Measurements from ENCODE around the gene CD8B2. TPM values are rescaled to one million over a fixed set of nuclear protein-coding genes. Genes with fewer than 3 reads are reported as not detected.

CD8B2 gene
- total and polyA plus RNA-seq, 7 donors = 0.01 TPM; not detected in 6

- no peak overlapping the region for H3K27ac ChIP-seq
- no peaks in the 10 kb centered on the region for H3K4me1 ChIP-seq
- no peaks in the 10 kb centered on the region for H3K36me3 ChIP-seq (ENCODE audit: insufficient read depth in 1 of 2, low read depth in 1 of 2)
- intact Hi-C loops (cut with DNase I) = no loop called here
- TF ChIP-seq CTCF (IDR thresholded peaks at IDR 0.05) = no peak
- ATAC-seq (no peak), DNase-seq (no peak)
- 77 to 79% (median 78%) methylated on average over 5 of the region's 5 CpGs for WGBS, 3 donors
- H3K27me3 ChIP-seq (ENCODE audit: insufficient read depth in 3 of 3, low read length in 2 of 3) = no peaks in the 10 kb centered on the region
- H3K9me3 ChIP-seq = no peaks in the 10 kb centered on the region
- H3K4me3 ChIP-seq = no peak overlapping the region
These were observed 32.6 kb downstream of the CD8B2 start for GRCh38 chr2:106519767-106520166.

GRCh38 chr2:106521016-106521415 is 33.9 kb downstream of the CD8B2 start:
- Histone ChIP-seq H3K4me1 (no peaks in the 10 kb centered on the region), H3K9me3 (no peaks in the 10 kb centered on the region), H3K4me3 (no peak overlapping the region), H3K27ac (no peak overlapping the region), H3K36me3 (ENCODE audit: insufficient read depth in 1 of 2, low read depth in 1 of 2) (no peaks in the 10 kb centered on the region), H3K27me3 (ENCODE audit: insufficient read depth in 3 of 3, low read length in 2 of 3) (no peaks in the 10 kb centered on the region)
- no peak for DNase-seq
- intact Hi-C loops (cut with DNase I) = no loop called here
- TF ChIP-seq CTCF (IDR thresholded peaks at IDR 0.05) = no peak
- WGBS, 3 donors = 67 to 75% (median 71%) methylated on average over 9 of the region's 9 CpGs
- ATAC-seq = no peak

- Histone ChIP-seq H3K27ac (no peak overlapping the region), H3K4me3 (no peak overlapping the region), H3K36me3 (ENCODE audit: insufficient read depth in 1 of 2, low read depth in 1 of 2) (no peaks in the 10 kb centered on the region), H3K27me3 (ENCODE audit: insufficient read depth in 3 of 3, low read length in 2 of 3) (no peaks in the 10 kb centered on the region), H3K9me3 (no peaks in the 10 kb centered on the region), H3K4me1 (no peaks in the 10 kb centered on the region)
- DNase-seq (no peak), ATAC-seq (no peak)
- WGBS, 3 donors = 92% methylated on average over 6 of the region's 6 CpGs
- TF ChIP-seq CTCF (IDR thresholded peaks at IDR 0.05) = no peak
- intact Hi-C loops (cut with DNase I) = no loop called here
These were observed 37.0 kb downstream of the CD8B2 start for GRCh38 chr2:106523976-106524665.

GRCh38 chr2:106530866-106531265 is 43.7 kb downstream of the CD8B2 start:
- H3K36me3 ChIP-seq (ENCODE audit: insufficient read depth in 1 of 2, low read depth in 1 of 2) = no peaks in the 10 kb centered on the region
- WGBS, 3 donors = 54 to 71% (median 63%) methylated on average over 2 of the region's 2 CpGs
- no peak for TF ChIP-seq CTCF (IDR thresholded peaks at IDR 0.05)
- no peaks in the 10 kb centered on the region for H3K4me1 ChIP-seq
- H3K27ac ChIP-seq = no peak overlapping the region
- DNase-seq (no peak), ATAC-seq (no peak)
- no peaks in the 10 kb centered on the region for H3K27me3 ChIP-seq (ENCODE audit: insufficient read depth in 3 of 3, low read length in 2 of 3)
- H3K9me3 ChIP-seq = no peaks in the 10 kb centered on the region
- intact Hi-C loops (cut with DNase I) = no loop called here
- no peak overlapping the region for H3K4me3 ChIP-seq

- Histone ChIP-seq H3K4me1 (no peaks in the 10 kb centered on the region), H3K27ac (no peak overlapping the region), H3K36me3 (ENCODE audit: insufficient read depth in 1 of 2, low read depth in 1 of 2) (no peaks in the 10 kb centered on the region), H3K27me3 (ENCODE audit: insufficient read depth in 3 of 3, low read length in 2 of 3) (no peaks in the 10 kb centered on the region), H3K9me3 (no peaks in the 10 kb centered on the region), H3K4me3 (no peak overlapping the region)
- TF ChIP-seq CTCF (IDR thresholded peaks at IDR 0.05) = no peak
- no peak for DNase-seq
- intact Hi-C loops (cut with DNase I) = no loop called here
- WGBS, 3 donors = 80 to 83% (median 81%) methylated on average over 7 of the region's 7 CpGs
- ATAC-seq = no peak
These were observed 44.6 kb downstream of the CD8B2 start for GRCh38 chr2:106531676-106532214.
